Measurements from ENCODE around the gene KSR1.

KSR1 gene

GRCh38 chr17:27475981-27476895 is 20.0 kb downstream of the KSR1 start:
- no peak for TF ChIP-seq CTCF (IDR thresholded peaks at IDR 0.05; ENCODE audit: borderline replicate concordance, insufficient read depth, low read depth, low read length)
- H3K4me3 ChIP-seq (ENCODE audit: low read depth, low read length), result no peak overlapping the region

GRCh38 chr17:27477050-27477888 is 21.0 kb downstream of the KSR1 start:
- no peak for TF ChIP-seq CTCF (IDR thresholded peaks at IDR 0.05; ENCODE audit: borderline replicate concordance, insufficient read depth, low read depth, low read length)
- H3K4me3 ChIP-seq (ENCODE audit: low read depth, low read length), result no peak overlapping the region

GRCh38 chr17:27477971-27478684 is 21.9 kb downstream of the KSR1 start:
- H3K4me3 ChIP-seq (ENCODE audit: low read depth, low read length), result no peak overlapping the region
- TF ChIP-seq CTCF (IDR thresholded peaks at IDR 0.05; ENCODE audit: borderline replicate concordance, insufficient read depth, low read depth, low read length), result no peak

GRCh38 chr17:27478901-27479538 is 22.8 kb downstream of the KSR1 start:
- TF ChIP-seq CTCF (IDR thresholded peaks at IDR 0.05; ENCODE audit: borderline replicate concordance, insufficient read depth, low read depth, low read length), result no peak
- H3K4me3 ChIP-seq (ENCODE audit: low read depth, low read length), result no peak overlapping the region

- no peak for TF ChIP-seq CTCF (IDR thresholded peaks at IDR 0.05; ENCODE audit: borderline replicate concordance, insufficient read depth, low read depth, low read length)
- H3K4me3 ChIP-seq (ENCODE audit: low read depth, low read length), result no peak overlapping the region
Observed at GRCh38 chr17:27479838-27480237, 23.6 kb downstream of the KSR1 start.

- no peak overlapping the region for H3K4me3 ChIP-seq (ENCODE audit: low read depth, low read length)
- no peak for TF ChIP-seq CTCF (IDR thresholded peaks at IDR 0.05; ENCODE audit: borderline replicate concordance, insufficient read depth, low read depth, low read length)
Observed at GRCh38 chr17:27480699-27481098, 24.5 kb downstream of the KSR1 start.

All from GM12875 (cell line).